ENCODE measurements around the gene AUTS2.

Gene AUTS2

GRCh38 chr7:69738396-69738951, 140.2 kb downstream of the AUTS2 start:
- H3K4me1 ChIP-seq: peaks cover 0 to 7% (median 0%) of the 10 kb centered on the region in 4 donors
- no peak for TF ChIP-seq CTCF (IDR thresholded peaks at IDR 0.05)
- no peaks in the 10 kb centered on the region for H3K36me3 ChIP-seq
- intact Hi-C loops (cut with DNase I; ENCODE audit: low total_unique reads): no loop called here
- no peak overlapping the region for H3K4me3 ChIP-seq
- H3K9me3 ChIP-seq: no peaks in the 10 kb centered on the region
- no peak for DNase-seq
- H3K27me3 ChIP-seq: peaks cover 0 to 3% of the 10 kb centered on the region in 2 donors
- H3K27ac ChIP-seq: no peak overlapping the region

GRCh38 chr7:69739190-69739589, 140.9 kb downstream of the AUTS2 start:
- Histone ChIP-seq H3K9me3 (no peaks in the 10 kb centered on the region), H3K27me3 (peaks cover 0 to 3% of the 10 kb centered on the region in 2 donors), H3K4me3 (no peak overlapping the region), H3K4me1 (peaks cover 0 to 7% (median 0%) of the 10 kb centered on the region in 4 donors), H3K27ac (no peak overlapping the region), H3K36me3 (no peaks in the 10 kb centered on the region)
- no peak for TF ChIP-seq CTCF (IDR thresholded peaks at IDR 0.05)
- DNase-seq: no peak
- intact Hi-C loops (cut with DNase I; ENCODE audit: low total_unique reads): no loop called here

GRCh38 chr7:69739931-69740431, 141.7 kb downstream of the AUTS2 start:
- H3K9me3 ChIP-seq: no peaks in the 10 kb centered on the region
- intact Hi-C loops (cut with DNase I; ENCODE audit: low total_unique reads): no loop called here
- no peak overlapping the region for H3K27ac ChIP-seq
- peak in 1 of 2 donors; percentile 29 for DNase-seq
- H3K4me1 ChIP-seq: peaks cover 0 to 7% (median 0%) of the 10 kb centered on the region in 4 donors
- no peaks in the 10 kb centered on the region for H3K36me3 ChIP-seq
- peaks cover 0 to 3% of the 10 kb centered on the region in 2 donors for H3K27me3 ChIP-seq
- no peak for TF ChIP-seq CTCF (IDR thresholded peaks at IDR 0.05)
- no peak overlapping the region for H3K4me3 ChIP-seq

GRCh38 chr7:69742237-69742636, 144.0 kb downstream of the AUTS2 start:
- no peaks in the 10 kb centered on the region for H3K36me3 ChIP-seq
- intact Hi-C loops (cut with DNase I; ENCODE audit: low total_unique reads): no loop called here
- H3K4me1 ChIP-seq: peaks cover 0 to 7% (median 0%) of the 10 kb centered on the region in 4 donors
- DNase-seq: no peak
- H3K27ac ChIP-seq: no peak overlapping the region
- no peaks in the 10 kb centered on the region for H3K27me3 ChIP-seq
- no peak for TF ChIP-seq CTCF (IDR thresholded peaks at IDR 0.05)
- H3K9me3 ChIP-seq: no peaks in the 10 kb centered on the region
- no peak overlapping the region for H3K4me3 ChIP-seq

- no peak for DNase-seq
- Histone ChIP-seq H3K27ac (no peak overlapping the region), H3K27me3 (no peaks in the 10 kb centered on the region), H3K9me3 (no peaks in the 10 kb centered on the region), H3K36me3 (no peaks in the 10 kb centered on the region), H3K4me3 (no peak overlapping the region), H3K4me1 (peaks cover 0 to 7% (median 0%) of the 10 kb centered on the region in 4 donors)
- intact Hi-C loops (cut with DNase I; ENCODE audit: low total_unique reads): no loop called here
- TF ChIP-seq CTCF (IDR thresholded peaks at IDR 0.05): no peak
Observed at GRCh38 chr7:69743436-69743835, 145.2 kb downstream of the AUTS2 start.
